Measurements from ENCODE around the gene CD82.

The CD82 gene

GRCh38 chr11:44578279-44578678 lies 12.8 kb downstream of the CD82 start:
- DNase-seq, result no peak

- DNase-seq, result no peak
Measured at GRCh38 chr11:44579302-44579761, 13.9 kb downstream of the CD82 start.

GRCh38 chr11:44580701-44581100 lies 15.2 kb downstream of the CD82 start:
- DNase-seq, result no peak

- no peak for DNase-seq
Measured at GRCh38 chr11:44581246-44581645, 15.8 kb downstream of the CD82 start.

GRCh38 chr11:44582641-44583352 lies 17.3 kb downstream of the CD82 start:
- no peak for DNase-seq

- DNase-seq, result no peak
Measured at GRCh38 chr11:44583353-44583669, 17.8 kb downstream of the CD82 start.

- no peak for DNase-seq
Measured at GRCh38 chr11:44585421-44585820, 20.0 kb downstream of the CD82 start.

GRCh38 chr11:44589301-44589700 lies 23.8 kb downstream of the CD82 start:
- DNase-seq, result no peak

- DNase-seq, result no peak
Measured at GRCh38 chr11:44590769-44591168, 25.3 kb downstream of the CD82 start.

- DNase-seq, result no peak
Measured at GRCh38 chr11:44591557-44591956, 26.1 kb downstream of the CD82 start.

- no peak for DNase-seq
Measured at GRCh38 chr11:44592125-44592940, 26.9 kb downstream of the CD82 start.

- DNase-seq, result no peak
Measured at GRCh38 chr11:44593251-44593650, 27.8 kb downstream of the CD82 start.

GRCh38 chr11:44595006-44595405 lies 29.5 kb downstream of the CD82 start:
- DNase-seq, result no peak

- DNase-seq, result no peak
Measured at GRCh38 chr11:44595964-44596381, 30.5 kb downstream of the CD82 start.

- DNase-seq, result peak; percentile 62
Measured at GRCh38 chr11:44596525-44597276, 31.2 kb downstream of the CD82 start.

- no peak for DNase-seq
Measured at GRCh38 chr11:44597358-44598012, 32.0 kb downstream of the CD82 start.

GRCh38 chr11:44598831-44599230 lies 33.4 kb downstream of the CD82 start:
- DNase-seq, result no peak

- no peak for DNase-seq
Measured at GRCh38 chr11:44600261-44600660, 34.8 kb downstream of the CD82 start.

GRCh38 chr11:44600839-44601383 lies 35.4 kb downstream of the CD82 start:
- DNase-seq, result no peak

GRCh38 chr11:44601471-44602370 lies 36.3 kb downstream of the CD82 start:
- peak; percentile 37 for DNase-seq

- DNase-seq, result no peak
Measured at GRCh38 chr11:44602891-44603310, 37.4 kb downstream of the CD82 start.

- no peak for DNase-seq
Measured at GRCh38 chr11:44604171-44604581, 38.7 kb downstream of the CD82 start.

Measured in stimulated activated CD4-positive, alpha-beta T cell treated with anti-CD3 and anti-CD28 coated beads, Interleukin-4, amount 100 ng/mL, for 1 hour (primary cell).